Hippocampal formation (tissue), 2 donors: Measurements from ENCODE around the gene SPATA9.
"Not testable (repeated sequence)": the region's sequence is repeated elsewhere in the genome, so short reads cannot be mapped to it uniquely, and the experiment has no call there.

Experiments
- DNase-seq, 2 donors: peaks; one replicate each; lab custom pipeline; 2025; lab: John Stamatoyannopoulos, UW

SPATA9 gene

GRCh38 chr5:95646226-95646568 lies 36.6 kb downstream of the SPATA9 start:
- DNase-seq: not testable (repeated sequence)

GRCh38 chr5:95644351-95645042 lies 38.3 kb downstream of the SPATA9 start:
- DNase-seq: peak; percentile 33 to 48

- no peak for DNase-seq
Measured at GRCh38 chr5:95643152-95643551, 39.6 kb downstream of the SPATA9 start.

DNA sequence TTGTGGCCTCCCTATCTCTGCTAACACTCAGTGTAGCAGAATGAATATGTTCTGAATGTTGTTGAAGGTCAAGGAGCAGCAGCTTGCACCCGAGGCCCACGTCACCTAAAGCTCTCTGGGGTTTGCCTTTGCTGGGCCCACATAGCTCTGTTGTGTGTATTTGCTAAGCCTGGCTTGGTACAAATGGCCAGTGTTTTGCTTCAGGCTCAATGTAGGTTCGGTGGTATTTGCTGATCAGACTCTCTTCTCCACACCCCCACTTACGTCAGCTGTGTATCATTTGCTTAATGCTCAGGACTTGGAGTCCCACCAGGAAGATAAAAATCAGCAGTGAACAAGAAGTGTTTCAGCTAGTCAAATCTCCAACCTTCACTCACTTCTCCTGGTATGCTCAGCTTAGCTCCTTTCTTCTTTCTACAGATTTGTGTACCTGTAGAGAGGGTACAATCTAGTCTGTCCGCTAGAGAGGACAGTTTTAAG lies 41.0 kb downstream of the SPATA9 start:
- no peak for DNase-seq

DNA sequence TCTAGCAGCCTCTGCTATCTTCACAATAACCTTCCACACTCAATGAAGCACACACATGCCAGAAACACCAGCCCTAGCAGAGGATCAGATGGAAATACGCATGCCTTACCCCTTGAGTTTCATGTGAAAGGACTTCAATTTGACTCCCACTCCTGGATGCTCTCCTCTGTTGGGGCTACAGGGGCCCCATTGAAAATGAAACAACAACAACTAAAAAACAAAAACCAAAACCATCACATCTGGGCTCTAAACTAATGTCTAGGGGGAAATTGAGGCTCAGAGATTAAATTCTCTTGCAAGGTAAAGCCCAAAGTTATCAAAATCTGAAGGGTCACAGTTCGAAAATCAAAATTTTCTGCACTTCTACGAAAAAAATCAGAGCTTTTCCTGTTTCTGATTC lies 44.2 kb downstream of the SPATA9 start:
- no peak for DNase-seq

DNA sequence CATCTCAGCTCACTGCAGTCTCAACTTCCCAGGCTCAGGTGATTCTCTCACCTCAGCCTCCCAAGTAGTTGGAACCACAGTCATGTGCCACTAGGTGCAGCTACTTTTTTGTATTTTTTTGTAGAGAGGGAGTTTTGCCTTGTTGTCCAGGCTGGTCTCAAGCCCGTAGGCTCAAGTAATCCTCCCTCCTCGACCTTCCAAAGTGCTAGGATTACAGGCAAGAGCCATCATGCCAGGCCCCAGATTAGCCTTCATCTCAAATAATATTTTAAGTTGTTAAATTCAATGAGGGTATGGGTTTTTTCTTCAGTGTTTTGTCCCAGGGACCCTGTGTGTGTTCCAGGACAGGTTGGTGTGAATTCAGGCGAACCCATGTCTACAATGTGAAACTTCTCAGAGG lies 48.7 kb downstream of the SPATA9 start:
- no peak for DNase-seq

DNA sequence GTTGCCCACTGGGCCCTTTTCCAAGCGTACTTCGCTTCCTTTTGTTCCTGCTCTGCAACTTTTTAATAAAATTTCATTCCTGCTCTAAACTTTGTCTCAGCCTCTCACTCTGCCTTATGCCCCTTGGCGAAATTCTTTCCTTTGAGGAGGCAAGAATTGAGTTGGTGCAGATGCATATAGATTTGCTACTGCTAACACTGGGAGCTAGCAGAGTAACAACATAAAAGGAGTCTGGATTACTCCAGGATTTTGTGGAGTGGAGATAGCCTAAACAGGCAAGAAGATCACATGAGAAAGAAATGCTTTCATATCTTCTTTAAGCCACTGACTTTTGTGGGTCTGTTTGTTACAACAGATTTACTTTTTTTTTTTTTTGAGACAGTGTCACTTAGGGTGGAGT lies 49.1 kb downstream of the SPATA9 start:
- no peak for DNase-seq

DNA sequence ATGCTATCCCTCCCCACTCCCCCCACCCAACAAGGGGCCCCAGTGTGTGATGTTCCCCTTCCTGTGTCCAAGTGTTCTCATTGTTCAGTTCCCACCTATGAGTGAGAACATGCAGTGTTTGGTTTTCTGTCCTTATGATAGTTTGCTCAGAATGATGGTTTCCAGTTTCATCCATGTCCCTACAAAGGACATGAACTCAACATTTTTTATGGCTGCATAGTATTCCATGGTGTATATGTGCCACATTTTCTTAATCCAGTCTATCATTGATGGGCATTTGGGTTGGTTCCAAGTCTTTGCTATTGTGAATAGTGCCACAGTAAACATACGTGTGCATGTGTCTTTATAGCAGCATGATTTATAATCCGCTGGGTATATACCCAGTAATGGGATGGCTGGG lies 49.8 kb downstream of the SPATA9 start:
- DNase-seq: not testable (repeated sequence)

DNA sequence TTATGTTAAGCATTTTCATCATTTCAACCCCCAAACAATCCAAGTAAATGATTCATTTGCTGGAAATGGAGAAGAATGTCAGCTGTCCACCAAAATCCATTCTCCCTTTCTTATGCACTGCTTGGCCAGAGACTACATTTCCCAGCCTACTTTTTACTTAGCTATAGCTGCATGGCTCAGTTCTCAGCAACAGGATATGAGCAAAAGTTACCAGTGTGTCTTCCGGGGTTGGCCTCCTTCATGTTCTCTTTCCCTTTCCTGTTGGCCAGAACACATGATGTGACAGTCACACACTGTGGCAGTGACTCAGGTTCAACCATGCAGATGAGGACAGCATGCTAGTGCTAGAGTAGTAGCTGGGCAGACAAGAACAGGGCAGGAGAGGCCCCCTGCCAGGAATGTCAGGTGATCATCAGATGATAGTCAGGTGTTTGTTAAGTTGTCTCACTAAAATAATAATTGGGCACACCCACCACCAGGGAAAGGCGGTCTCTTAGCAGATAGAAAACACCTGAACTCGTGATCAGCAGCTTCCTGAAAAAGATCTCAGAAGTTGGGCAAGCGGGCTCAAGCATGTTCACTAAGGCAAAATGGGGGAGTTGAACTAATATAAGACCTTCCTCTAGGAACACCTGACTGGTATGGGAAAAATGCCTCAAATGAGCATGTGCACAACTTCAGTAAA lies 50.7 kb downstream of the SPATA9 start:
- no peak for DNase-seq

DNA sequence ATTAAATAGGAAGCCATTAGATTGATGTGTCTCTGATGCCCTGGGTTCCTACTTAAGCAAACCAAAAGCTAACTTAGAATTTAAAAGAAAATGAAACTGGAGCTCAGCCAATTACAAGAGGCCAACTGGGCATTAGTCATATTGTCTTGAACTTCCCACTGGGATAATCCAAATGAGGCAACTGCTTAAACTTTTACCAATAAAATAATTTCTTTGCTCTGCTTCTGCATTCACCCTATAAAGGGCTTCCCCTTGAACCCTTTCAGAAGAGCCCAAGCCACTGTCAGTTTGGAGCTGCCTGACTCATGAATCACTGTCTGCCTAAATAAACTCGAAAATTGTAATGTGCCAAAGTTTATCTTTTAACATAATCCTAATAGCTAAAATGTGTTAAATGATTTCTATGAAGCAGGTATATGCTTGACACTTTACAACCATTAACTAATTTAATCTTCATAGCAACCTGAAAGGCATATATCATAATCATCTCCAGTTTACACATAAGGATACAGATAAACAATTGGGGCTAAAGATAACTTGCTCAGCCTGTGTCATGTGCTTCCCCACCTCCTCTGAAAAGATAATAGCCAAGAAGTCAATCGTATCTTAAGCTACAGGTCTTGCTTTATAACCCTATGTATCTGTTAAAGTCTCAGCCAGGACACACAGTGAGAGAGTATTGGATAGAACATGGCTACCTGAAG lies 51.4 kb downstream of the SPATA9 start:
- DNase-seq: no peak

GRCh38 chr5:95630394-95630917 lies 52.3 kb downstream of the SPATA9 start:
- DNase-seq: no peak

- no peak for DNase-seq
Measured at GRCh38 chr5:95628933-95629332, 53.9 kb downstream of the SPATA9 start.

DNA sequence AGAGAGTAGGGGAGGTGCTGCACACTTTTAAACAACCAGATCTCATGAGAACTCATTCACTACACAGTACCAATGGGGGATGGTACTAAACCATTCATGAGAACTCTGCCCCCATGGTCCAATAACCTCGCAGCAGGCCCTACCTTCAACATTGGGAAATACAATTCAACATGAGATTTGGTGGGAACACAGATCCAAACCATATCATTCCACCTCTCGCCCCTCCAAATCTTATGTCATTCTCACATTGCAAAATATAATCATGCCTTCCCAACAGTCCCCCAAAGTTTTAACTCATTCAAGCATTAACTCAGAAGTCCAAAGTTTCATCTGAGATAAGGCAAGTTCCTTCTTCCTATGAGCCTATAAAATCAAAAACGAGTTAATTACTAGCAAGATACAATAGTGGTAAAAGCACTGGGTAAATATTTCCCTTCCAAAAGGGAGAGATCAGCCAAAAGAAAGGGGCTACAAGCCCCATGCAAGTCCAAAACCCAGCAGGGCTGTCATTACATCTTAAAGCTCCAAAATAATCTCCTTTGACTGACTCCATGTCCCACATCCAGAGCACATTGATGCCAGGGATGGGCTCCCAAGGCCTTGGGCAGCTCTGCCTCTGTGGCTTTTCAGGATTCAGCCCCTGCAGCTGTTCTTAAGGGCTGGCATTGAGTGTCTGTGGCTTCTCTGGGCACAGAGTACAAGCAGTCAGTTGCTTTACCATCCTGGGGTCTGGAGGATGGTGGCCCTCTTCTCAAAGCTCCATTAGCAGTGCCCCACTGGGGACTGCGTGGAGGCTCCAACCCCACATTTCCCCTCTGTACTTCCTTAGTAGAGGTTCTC lies 54.6 kb downstream of the SPATA9 start:
- DNase-seq: no peak

DNA sequence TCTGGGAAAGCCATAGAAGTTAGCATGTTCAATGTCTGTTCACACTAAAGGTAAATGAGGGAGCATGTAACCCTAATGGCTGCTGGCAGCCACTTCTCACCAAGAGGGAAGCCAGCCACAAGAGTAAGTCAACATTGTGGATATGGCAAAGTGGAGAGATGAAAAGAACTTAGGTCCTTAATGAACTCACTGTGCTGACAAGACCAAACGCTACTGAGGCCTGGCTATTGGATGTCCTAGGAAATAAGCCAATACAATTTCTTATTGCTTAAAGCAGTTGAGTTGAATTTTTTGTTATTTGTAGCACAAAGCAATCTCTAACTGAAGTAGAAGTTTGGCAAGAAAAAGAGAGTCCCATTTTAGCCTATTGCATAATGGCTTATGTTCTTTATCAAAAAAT lies 56.1 kb downstream of the SPATA9 start:
- DNase-seq: no peak

GRCh38 chr5:95624368-95624767 lies 58.4 kb downstream of the SPATA9 start:
- no peak for DNase-seq

DNA sequence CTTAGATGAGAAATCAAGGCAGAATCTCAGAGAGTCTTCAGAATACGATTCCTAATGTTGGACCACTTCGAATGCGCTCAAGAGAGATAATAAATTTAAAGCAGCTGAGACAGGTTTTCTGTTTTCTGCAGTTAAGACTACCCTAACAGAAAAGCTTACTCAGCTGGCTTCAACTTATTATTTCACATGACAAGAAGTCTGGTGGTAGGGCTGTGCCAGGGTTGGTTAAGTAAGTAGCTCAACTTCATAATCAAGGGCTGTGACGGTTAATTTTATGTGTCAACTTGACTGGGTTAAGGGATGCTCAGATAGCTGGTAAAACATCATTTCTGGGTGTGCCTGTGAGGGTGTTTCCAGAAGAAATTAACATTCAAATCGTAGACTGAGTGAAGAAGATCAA lies 59.1 kb downstream of the SPATA9 start:
- DNase-seq: no peak

GRCh38 chr5:95621839-95622629 lies 60.8 kb downstream of the SPATA9 start:
- DNase-seq: no peak

- no peak for DNase-seq
Measured at GRCh38 chr5:95620870-95621838, 61.6 kb downstream of the SPATA9 start.

DNA sequence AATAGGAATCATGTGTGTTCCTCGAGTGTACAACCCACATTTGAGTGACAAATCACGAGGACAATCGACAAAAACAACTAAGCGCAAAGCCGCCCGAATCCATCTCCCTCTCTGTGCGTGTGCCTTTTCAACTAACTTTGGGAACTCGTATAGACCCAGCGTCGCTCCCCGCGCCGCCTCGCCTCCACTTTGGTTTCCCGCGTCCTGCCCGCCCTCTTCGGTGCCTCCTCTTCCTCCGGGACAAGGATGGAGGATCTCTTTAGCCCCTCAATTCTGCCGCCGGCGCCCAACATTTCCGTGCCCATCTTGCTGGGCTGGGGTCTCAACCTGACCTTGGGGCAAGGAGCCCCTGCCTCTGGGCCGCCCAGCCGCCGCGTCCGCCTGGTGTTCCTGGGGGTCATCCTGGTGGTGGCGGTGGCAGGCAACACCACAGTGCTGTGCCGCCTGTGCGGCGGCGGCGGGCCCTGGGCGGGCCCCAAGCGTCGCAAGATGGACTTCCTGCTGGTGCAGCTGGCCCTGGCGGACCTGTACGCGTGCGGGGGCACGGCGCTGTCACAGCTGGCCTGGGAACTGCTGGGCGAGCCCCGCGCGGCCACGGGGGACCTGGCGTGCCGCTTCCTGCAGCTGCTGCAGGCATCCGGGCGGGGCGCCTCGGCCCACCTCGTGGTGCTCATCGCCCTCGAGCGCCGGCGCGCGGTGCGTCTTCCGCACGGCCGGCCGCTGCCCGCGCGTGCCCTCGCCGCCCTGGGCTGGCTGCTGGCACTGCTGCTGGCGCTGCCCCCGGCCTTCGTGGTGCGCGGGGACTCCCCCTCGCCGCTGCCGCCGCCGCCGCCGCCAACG lies 62.5 kb downstream of the SPATA9 start, which contains the start of gene GPR150:
GPR150 (plus strand) TSS at position 58 of the 840 bp plus-strand sequence; CDS start at position 247, 189 bp downstream.
- DNase-seq: peak in 1 of 2 donors; percentile 17
